Left ventricle myocardium inferior (tissue), 1 donor: Measurements from ENCODE around the gene PTPN3. TPM values are rescaled to one million over a fixed set of nuclear protein-coding genes. Genes with fewer than 3 reads are reported as not detected.

Experiments used
- DNase-seq: peaks from one replicate; pipeline ENCODE4 v3.0.0-alpha.2; 2020
- H3K27ac ChIP-seq: fragments of 200-600 bp; replicated peaks from 2 replicates; pipeline ENCODE4 v1.8.0; 2021
- H3K27me3 ChIP-seq: fragments of 200-600 bp; 2 replicates; pipeline ENCODE4 v1.8.0; 2021; ENCODE audit warnings: low read depth
- H3K36me3 ChIP-seq: fragments of 200-600 bp; 2 replicates; pipeline ENCODE4 v1.8.0; 2021
- H3K4me1 ChIP-seq: fragments of 200-600 bp; 2 replicates; pipeline ENCODE4 v1.8.0; 2021
- H3K4me3 ChIP-seq: fragments of 200-600 bp; 2 replicates; pipeline ENCODE4 v1.8.0; 2021; ENCODE audit warnings: mild to moderate bottlenecking, moderate library complexity
- H3K9me3 ChIP-seq: fragments of 200-600 bp; replicated peaks from 2 replicates; pipeline ENCODE4 v1.8.0; 2021
- intact Hi-C: fragments of 100-400 bp; cut with micrococcal nuclease; formaldehyde crosslinking; loops from one replicate; pipeline ENCODE4 v1.11.0; 2022
- total RNA-seq: library from RNA; stranded (reverse); fragmentation: NEBNext Ultra II Directional; extraction: Animal tissue kit (Norgen Biotek cat#: 25700); gene quantifications from one replicate; pipeline ENCODE4 v1.2.1, GENCODE V29; 2021
- TF ChIP-seq, protein P1 (sequence below): fragments of 200-600 bp; IDR thresholded peaks from 2 replicates; pipeline ENCODE4 v1.8.0; 2021; ENCODE audit warnings: antibody characterized with exemption, mild to moderate bottlenecking, borderline replicate concordance
- donor health status: DM: no; HTN: yes; CAD: no; lungs with severe emphysema.

Gene PTPN3
- total RNA-seq, 1 donor from 2014 or later, result 27.4 TPM

DNA sequence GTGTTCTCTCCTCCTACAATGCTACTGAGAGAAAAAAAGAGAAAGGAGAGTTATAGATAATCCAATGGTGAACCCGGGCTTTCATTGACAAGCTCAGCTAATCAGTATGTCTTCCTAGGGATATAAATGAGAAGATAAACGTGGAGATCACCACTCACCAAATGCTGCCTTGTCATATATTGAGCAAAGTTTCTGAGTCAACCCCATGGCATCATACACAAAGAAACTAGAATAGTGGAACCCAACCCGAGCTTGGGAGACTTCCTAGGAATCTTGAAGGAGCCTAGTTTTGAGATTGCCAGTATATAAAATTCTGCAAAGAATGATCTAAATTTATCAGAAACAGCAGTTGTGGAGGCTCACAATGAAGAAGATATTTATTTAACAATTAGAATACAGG is 47.8 kb downstream of the PTPN3 start:
- no peaks in the 10 kb centered on the region for H3K9me3 ChIP-seq
- H3K27ac ChIP-seq, result no peak overlapping the region
- DNase-seq, result no peak
- peaks cover 7% of the 10 kb centered on the region for H3K4me1 ChIP-seq
- no peaks in the 10 kb centered on the region for H3K36me3 ChIP-seq
- no peak overlapping the region for H3K4me3 ChIP-seq
- intact Hi-C loops, result no loop called here
- TF ChIP-seq, protein P1, sequence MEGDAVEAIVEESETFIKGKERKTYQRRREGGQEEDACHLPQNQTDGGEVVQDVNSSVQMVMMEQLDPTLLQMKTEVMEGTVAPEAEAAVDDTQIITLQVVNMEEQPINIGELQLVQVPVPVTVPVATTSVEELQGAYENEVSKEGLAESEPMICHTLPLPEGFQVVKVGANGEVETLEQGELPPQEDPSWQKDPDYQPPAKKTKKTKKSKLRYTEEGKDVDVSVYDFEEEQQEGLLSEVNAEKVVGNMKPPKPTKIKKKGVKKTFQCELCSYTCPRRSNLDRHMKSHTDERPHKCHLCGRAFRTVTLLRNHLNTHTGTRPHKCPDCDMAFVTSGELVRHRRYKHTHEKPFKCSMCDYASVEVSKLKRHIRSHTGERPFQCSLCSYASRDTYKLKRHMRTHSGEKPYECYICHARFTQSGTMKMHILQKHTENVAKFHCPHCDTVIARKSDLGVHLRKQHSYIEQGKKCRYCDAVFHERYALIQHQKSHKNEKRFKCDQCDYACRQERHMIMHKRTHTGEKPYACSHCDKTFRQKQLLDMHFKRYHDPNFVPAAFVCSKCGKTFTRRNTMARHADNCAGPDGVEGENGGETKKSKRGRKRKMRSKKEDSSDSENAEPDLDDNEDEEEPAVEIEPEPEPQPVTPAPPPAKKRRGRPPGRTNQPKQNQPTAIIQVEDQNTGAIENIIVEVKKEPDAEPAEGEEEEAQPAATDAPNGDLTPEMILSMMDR, result no peak
- peaks cover 5% of the 10 kb centered on the region for H3K27me3 ChIP-seq

- Histone ChIP-seq H3K4me3 (no peak overlapping the region), H3K9me3 (no peaks in the 10 kb centered on the region), H3K27ac (no peak overlapping the region), H3K27me3 (peaks cover 5% of the 10 kb centered on the region), H3K36me3 (no peaks in the 10 kb centered on the region), H3K4me1 (peaks cover 7% of the 10 kb centered on the region)
- TF ChIP-seq, protein P1, result no peak
- no peak for DNase-seq
- intact Hi-C loops, result loop anchor here (10.0 kb wide), 1 partner anchor 76 kb away; no protein-coding TSS in a partner anchor
These were observed 48.9 kb downstream of the PTPN3 start for GRCh38 chr9:109449036-109449798.

DNA sequence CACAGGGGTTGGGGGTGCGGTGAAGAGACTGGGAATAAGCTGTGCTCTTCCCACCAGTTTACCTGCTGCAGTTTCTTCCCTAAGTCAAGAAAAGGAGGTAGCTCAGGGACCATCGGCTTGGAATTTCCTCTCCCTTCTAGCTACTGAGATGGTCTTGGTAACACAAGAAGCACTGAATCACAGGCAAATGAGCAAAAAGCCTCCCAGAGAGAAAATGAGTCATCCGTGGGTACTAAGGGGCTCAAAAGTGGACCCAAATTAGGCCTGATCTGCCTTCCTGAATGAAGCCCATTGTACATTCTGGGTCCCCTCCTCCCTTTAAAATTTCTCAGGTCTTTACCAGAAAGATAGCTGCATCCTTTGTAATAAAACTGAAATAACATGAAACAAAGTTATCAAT is 49.9 kb downstream of the PTPN3 start:
- H3K27ac ChIP-seq, result no peak overlapping the region
- H3K36me3 ChIP-seq, result no peaks in the 10 kb centered on the region
- no peak overlapping the region for H3K4me3 ChIP-seq
- TF ChIP-seq, protein P1, result no peak
- intact Hi-C loops, result loop anchor here (10.0 kb wide), 1 partner anchor 77 kb away; no protein-coding TSS in a partner anchor
- H3K27me3 ChIP-seq, result peaks cover 5% of the 10 kb centered on the region
- no peak for DNase-seq
- H3K4me1 ChIP-seq, result peaks cover 7% of the 10 kb centered on the region
- no peaks in the 10 kb centered on the region for H3K9me3 ChIP-seq

DNA sequence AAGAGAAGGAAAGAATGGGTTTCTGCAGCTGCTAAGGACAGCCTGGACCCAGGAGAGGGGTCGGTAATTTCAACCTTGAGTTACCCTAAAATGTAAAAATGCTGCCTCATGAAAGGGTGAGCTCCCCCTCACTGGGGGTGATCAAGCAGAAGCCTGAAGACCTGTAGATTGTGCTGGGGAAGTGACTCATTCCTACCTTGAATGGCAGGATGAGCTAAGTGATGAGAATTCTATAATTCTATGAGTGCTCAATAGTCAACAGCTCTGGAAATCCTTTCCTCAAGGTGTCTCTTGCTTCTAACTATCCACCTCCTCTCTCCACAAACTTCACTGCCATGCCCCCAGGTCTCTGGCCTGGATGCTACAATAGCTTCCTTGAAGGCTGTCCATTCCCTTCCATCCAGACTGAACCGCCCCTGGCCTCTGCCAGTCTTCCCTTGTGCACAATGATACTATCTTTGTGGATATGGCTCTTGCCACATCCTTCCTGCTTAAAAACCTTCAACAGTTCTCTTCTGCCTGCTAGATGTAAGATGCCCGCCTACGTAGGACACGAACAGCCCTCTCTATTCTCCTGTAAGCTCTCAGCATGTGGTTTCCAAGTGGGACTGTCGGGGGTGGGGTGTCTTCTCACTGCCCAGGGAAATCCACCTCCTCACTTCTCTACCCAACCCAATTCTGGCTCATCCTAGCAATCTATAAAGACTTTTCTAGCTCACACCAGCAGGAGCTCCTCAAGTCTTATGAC is 50.6 kb downstream of the PTPN3 start:
- H3K9me3 ChIP-seq, result no peaks in the 10 kb centered on the region
- no peaks in the 10 kb centered on the region for H3K36me3 ChIP-seq
- H3K27ac ChIP-seq, result no peak overlapping the region
- no peak overlapping the region for H3K4me3 ChIP-seq
- TF ChIP-seq, protein P1, result no peak
- no peak for DNase-seq
- H3K4me1 ChIP-seq, result peaks cover 7% of the 10 kb centered on the region
- H3K27me3 ChIP-seq, result peaks cover 5% of the 10 kb centered on the region
- intact Hi-C loops, result loop anchor here (10.0 kb wide), 1 partner anchor 77 kb away; no protein-coding TSS in a partner anchor

DNA sequence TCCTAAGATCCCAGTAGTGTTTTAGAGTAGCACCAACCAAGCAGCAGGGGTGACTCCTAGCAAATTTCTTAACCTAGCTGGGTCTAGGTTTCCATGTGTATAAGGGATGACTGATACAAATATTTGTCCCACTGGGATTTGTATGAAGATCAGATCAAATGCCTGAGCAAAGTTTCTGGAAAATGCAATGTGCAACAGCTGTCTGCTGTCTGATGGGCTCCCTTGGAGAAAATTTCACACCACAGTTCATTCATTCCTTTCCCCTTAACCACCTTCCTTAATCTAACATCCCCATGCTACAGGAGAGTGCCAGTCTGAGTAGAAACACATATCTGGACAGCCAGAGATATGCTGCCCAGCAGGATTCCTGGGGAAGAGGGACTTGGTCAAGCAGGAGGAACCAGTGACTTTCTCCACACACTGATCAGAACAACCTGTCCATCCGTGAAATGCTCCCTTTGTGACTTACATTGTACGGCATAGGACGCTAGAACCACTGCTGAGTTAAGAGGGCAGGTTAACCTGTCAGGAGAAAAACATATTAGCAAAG is 53.3 kb downstream of the PTPN3 start:
- Histone ChIP-seq H3K4me1 (peaks cover 20% of the 10 kb centered on the region), H3K27ac (no peak overlapping the region), H3K36me3 (no peaks in the 10 kb centered on the region), H3K27me3 (peaks cover 5% of the 10 kb centered on the region), H3K9me3 (no peaks in the 10 kb centered on the region), H3K4me3 (no peak overlapping the region)
- intact Hi-C loops, result loop anchor here (10.0 kb wide), 1 partner anchor 80 kb away; no protein-coding TSS in a partner anchor
- DNase-seq, result no peak
- TF ChIP-seq, protein P1, result no peak
